ENCODE results near the gene TPBGL. TPM values are rescaled to one million over a fixed set of nuclear protein-coding genes. Genes with fewer than 3 reads are reported as not detected.

Gene TPBGL, protein sequence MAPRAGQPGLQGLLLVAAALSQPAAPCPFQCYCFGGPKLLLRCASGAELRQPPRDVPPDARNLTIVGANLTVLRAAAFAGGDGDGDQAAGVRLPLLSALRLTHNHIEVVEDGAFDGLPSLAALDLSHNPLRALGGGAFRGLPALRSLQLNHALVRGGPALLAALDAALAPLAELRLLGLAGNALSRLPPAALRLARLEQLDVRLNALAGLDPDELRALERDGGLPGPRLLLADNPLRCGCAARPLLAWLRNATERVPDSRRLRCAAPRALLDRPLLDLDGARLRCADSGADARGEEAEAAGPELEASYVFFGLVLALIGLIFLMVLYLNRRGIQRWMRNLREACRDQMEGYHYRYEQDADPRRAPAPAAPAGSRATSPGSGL
- total RNA-seq = not detected in 2 replicates

DNA sequence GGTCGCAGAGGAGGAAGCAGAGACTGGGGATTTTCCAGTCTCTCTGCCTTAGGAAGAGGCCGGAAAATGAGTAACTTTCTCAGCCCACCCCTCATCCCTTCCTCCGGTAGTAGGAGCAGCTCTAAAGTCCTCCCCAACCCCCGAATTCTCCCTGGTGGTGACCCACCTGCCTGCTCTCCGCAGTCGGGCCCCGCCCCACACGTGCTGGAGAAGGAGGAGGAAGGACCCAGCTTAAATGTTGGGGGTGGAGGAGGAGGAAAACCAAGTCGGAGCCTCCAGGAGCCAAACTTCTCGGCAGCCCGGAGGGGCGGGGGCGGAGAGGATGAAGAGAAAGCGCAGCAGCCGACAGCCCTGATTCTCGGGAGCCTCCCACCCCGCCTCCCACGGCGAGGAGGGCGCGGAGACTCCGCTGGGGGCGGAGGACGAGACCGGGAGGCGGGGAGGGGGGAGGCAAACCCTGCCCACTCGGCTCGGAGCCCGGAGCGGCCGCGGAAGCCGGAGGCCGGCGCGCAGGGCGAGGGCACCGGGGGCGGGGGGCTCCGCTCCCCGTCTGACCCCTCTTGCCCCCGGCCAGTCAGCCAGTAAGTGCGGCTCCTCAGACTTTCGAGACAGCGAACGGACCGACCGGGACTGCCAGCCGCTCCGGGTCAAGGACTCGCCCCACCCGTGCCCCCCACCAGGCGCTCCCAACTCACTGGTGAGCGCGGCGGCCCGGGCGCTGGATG lies at the start of gene TPBGL:
Gene TPBGL, plus strand, starts transcription at position 464 of the 725 bp plus-strand sequence. CDS start 276 bp downstream, outside the sequence.
- DNase-seq (ENCODE audit: low read depth in 2 of 2) = no peak

DNA sequence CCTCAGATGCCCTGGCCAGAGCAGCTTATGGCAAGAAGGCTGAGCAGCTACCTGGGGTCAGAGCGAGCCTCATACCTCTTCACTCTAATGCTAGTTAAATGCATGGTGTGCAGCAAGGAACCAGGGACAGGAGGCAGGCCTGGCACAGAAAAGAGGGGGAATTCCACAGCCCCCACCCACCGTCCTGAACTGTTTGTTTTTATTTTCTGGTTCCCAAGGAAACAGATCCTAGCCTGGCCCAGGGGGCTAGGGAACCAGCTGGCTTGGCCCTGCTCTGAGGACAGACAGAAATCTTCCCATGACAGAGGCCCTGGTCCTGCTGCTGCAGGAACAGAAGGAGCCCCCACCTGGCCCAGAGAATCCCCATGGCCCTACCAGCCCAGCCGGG lies 49.2 kb upstream of the TPBGL start:
- DNase-seq (ENCODE audit: low read depth in 2 of 2) = peak; percentile 24 to 74

DNA sequence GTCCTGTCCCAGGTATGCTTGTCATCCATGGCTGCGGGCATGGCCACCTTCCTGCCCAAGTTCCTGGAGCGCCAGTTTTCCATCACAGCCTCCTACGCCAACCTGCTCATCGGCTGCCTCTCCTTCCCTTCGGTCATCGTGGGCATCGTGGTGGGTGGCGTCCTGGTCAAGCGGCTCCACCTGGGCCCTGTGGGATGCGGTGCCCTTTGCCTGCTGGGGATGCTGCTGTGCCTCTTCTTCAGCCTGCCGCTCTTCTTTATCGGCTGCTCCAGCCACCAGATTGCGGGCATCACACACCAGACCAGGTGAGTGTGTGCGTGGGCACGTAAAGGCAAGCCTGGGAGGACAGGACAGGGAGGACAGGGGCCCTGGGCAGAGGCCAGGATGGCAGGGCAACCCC lies 47.3 kb upstream of the TPBGL start:
- DNase-seq (ENCODE audit: low read depth in 2 of 2) = no peak

DNA sequence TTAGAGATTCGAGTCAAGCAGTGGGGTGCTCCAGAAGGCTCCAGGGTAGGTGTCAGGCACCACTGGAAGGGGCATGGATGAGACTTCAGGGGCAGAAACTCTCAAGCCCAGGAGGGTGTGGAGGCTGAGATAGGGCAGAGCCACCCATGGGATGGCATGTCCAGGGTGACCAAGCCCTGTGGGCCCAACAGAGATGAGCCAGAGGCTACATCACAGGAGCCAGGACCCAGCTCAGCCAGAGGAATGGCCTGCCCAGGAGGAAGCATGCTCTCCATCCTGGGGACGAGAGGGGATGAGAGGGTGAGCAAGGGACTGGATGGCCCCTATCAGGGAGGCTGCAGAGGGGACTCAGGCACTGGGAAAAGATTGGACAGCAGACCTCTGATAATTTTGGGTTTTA lies 46.9 kb upstream of the TPBGL start:
- DNase-seq (ENCODE audit: low read depth in 2 of 2) = no peak

DNA sequence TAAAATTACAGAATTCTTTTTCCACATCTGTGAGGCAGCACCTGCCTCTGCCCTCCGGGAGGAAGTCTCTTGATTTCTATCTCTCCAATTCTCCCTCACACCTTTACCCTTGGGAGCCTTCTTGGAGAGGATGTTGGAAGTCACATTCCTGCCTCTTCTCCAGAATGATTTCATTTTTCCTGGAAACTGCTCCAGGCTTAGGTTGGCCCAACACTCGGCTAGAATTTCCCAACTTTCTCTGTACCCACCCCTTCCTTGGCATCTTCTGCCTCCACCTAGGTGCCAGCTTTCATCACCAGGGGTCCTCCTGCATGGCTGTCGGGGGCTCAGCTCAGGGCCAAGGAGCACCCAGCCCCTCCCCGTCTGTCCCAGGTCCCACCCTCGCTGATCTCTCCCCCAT lies 46.4 kb upstream of the TPBGL start:
- DNase-seq (ENCODE audit: low read depth in 2 of 2) = no peak

DNA sequence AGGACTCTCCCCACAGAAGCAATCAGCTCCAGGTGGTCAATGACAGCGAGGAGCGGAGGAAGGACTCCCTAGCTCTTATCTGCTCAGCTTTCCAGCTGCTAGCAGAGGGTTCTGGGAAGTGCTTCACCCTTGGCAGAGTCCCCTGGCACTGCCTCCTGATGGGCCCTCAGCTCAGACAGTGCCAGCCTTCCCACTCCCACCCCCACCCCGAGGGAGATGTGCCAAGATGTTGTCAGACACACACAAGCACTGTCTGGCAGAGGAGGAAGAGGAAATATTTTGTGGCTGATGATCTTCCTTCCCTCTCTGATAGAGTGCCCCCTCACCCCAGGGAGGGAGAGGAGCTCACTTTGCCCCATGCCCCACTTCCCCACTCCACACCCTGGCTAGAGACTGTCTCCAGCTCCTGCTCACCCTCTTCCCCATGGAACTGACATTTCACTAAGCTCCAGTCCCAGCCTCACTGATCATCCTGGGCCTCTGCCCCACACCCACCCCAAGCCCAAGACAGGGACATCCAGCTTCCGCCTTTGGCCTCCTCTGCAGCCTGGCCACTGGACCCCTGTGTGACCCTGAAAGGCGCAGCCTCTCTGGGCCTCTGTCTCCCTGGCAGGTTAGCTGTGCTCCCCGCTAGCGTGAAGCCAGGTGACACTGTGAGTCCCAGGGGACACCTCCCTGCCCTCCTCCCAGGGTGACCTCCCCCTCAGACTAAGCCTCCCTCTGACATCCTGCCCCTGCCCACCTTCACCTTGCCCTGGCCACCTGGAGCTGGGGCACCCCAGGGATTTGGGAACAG lies 45.2 kb upstream of the TPBGL start:
- peak in 1 of 2 donors; percentile 12 for DNase-seq (ENCODE audit: low read depth in 2 of 2)

DNA sequence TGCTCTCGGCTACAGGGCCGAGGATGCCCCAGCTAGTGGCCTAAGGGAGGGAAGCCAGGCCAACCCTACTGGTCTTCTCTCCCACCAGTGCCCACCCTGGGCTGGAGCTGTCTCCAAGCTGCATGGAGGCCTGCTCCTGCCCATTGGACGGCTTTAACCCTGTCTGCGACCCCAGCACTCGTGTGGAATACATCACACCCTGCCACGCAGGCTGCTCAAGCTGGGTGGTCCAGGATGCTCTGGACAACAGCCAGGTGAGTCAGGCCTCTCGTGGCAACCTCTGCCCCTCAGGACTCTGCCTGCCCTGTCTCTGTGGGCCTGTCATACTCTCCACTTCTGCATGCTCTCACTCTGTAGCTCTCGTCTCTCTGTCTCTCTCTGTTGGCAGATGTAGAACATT lies 44.1 kb upstream of the TPBGL start:
- DNase-seq (ENCODE audit: low read depth in 2 of 2) = peak; percentile 28 to 40

DNA sequence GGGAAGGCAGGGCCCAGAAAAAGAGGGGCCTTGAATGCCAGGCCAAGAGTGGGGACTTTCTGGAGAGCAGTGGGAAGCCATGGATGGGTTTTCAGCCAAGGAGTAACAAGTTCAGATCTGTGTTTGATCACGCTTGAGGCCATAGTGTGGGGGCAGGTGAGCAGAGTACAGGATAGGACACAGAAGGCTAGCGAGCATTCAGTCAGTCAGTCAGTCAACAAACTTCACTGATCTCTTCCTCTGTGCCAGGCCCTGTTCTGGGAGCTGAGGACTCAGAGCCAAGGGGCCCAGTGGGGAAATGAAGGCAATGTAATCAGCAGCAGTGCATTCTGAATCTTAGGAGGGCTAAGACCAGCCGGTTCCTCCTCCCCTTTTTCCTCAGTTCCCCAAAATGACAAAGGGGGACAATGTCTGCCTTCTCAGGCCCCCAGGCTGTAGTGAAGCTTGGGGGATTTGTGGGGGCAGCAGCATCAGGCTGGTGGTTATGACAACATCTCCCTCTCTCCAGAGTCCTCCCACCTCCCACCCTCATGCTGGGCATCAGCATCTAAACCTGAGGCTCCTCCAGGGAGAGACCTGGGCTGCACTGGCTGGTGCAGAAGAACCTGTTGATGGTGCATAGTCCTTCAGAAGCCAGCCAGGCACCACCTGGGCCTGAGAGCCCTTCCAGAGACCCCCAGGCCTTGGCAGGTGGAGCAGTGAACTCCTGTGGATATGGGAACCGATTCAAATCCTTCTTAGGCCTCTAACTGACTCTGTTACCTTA lies 42.9 kb upstream of the TPBGL start:
- DNase-seq (ENCODE audit: low read depth in 2 of 2) = no peak

DNA sequence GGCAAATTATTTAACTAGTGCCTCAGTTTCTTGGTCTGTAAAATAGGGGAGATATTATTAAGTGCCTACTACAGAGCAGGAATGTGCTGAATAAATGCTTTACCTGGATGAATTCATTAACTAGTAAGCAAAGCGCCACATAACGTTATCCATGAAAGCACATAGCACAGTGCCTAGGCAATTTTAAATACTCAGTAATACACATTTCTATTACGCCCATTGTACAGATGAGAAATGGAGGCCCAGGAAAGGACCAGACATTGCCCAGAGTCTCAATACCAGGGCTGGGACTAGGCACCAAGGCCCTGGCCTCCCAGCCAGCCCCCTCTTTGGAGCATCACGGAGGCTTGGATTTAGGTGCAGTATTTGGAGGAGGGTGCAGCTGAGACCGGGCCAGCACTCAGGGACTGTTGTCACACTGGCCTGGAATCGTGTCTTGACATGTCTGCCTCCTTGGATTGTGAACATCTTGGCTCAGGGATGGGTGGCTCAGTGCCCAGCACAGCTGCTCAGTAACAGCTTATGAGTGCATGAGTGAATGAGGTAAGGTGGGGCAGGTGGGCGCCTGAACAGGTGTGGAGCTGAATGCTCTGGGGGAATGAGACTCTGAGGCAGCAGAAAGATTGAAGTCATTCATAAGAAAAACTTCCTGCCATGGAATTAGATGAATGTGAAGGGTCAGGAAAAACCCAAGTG lies 42.1 kb upstream of the TPBGL start:
- DNase-seq (ENCODE audit: low read depth in 2 of 2) = no peak

DNA sequence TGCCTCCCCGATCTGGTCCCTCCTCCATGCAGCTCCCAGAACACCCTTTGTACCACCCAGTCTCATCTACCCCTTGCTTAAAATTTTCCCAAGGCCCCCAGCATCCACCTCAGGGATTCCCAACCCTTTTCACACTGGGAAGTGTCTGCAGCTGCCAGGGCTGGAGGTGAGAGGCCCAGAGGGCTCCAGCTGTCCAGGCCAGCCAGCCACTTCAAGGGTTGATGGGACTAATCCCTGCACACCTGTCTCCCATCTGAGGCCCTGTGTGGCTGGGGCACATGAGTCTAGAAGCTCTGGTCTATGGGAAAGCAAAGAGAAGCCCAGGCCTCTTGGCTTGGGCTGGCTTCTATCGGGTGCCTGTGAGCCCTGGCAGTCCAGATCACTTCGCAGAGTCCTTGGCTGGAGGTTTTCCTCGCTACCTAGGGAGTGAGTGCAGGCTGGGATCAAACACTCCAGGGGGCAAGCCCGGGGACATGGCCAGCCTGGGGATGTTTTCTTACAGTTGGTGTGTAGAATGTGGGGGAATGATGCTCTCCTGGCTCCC lies 41.1 kb upstream of the TPBGL start:
- DNase-seq (ENCODE audit: low read depth in 2 of 2) = no peak

DNA sequence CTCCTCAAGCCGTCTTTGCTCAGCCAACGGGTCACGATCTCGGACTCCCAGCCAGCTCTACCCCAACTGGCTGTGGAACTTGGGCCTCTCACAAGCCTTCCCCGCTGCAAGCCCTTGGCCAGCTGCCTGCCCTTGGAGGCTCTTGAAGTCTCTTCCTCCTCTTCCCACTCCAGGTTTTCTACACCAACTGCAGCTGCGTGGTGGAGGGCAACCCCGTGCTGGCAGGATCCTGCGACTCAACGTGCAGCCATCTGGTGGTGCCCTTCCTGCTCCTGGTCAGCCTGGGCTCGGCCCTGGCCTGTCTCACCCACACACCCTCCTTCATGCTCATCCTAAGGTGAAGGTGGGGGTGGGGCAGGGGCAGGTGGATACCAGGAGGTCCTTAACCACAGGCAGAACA lies 40.5 kb upstream of the TPBGL start:
- no peak for DNase-seq (ENCODE audit: low read depth in 2 of 2)

DNA sequence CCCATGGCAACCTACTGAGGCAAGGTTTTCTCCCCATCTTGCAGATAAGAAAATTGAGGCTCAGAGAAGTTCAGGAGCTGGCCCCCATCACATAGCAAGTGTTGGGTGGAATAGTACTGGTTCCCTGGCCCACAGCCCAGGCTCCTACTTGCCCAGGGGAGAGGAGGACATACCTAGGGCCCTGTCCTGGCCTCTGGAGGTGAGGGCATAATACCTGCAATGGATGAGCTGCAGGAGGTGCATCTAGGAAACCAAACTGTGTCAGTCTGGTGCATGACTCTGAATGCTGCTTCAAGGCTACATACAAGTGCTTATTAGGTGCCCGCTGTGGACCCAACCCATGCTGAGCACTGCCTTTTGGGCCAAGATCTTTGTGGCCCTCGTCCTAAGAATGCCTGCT lies 40.0 kb upstream of the TPBGL start:
- DNase-seq (ENCODE audit: low read depth in 2 of 2) = no peak

DNA sequence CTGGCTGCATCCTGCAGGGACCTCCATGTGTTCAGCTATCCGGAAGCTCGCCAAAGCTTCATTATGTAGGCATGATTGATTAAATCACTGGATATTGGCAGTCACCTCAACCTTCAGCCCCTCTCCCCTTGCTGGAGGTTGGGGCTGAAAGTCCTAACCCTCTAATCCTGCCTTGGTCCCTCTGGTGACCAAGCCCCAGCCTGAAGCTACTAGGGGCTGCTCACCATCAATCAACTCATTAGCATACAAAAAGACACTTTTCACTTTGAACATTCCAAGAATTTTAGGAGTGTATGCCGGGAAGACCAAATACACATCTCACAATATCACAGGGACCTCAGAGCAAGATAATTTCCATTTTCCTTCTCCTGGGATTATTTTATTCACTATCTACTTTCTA lies 38.8 kb upstream of the TPBGL start:
- DNase-seq (ENCODE audit: low read depth in 2 of 2) = no peak

DNA sequence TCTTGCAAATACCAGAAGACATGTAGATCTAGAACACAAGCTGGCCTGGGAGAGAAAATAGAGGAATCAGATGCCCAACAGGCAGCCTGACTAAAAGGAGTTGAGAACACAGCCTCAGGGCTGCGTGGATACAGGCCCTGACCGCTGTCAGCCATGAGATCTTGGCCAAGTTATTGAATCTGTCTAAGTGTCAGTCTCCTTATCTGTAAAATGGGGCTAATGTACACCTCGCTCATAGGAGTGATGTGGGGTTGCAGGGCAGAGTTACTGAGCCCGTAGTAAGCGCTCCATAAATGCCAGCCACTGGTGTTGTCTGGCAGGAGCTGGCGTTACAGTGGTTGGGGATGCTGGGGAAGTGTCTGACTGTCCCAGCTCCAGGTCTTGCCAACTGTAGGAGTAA lies 38.4 kb upstream of the TPBGL start:
- DNase-seq (ENCODE audit: low read depth in 2 of 2) = no peak

DNA sequence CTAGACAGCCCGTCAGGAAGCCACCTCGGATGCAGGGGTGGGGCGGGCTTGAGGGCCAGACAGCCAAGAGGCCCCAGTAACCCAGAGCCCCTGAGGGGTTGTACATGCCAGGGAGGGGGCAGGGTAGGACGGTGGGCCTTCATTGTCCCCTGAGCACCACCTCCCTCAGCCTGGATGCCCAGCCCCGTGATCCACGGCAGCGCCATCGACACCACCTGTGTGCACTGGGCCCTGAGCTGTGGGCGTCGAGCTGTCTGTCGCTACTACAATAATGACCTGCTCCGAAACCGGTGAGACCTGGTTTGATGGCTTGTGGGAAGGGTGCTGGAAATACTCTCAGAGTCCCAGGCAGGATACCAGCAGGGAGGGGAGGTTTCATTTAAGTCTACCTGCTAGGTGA lies 37.4 kb upstream of the TPBGL start:
- DNase-seq (ENCODE audit: low read depth in 2 of 2) = no peak

DNA sequence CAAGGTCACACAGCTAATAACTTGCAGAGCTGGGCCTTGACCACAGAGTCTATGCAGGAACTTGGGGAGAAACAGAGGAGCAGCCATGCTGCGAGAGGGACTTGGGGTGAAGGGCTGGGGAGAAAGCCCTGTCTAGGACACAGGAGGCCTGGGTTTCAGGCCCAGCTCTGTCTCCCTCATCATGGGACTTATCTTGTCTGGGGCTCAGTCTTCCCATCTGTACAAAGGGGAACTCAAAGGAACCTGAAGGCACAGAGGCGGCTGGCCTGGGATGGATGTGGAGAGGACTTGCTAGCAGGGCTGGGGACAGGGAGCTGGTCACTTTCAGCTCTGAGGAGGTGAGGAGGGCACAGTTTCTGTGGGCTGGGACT lies 36.9 kb upstream of the TPBGL start:
- no peak for DNase-seq (ENCODE audit: low read depth in 2 of 2)

DNA sequence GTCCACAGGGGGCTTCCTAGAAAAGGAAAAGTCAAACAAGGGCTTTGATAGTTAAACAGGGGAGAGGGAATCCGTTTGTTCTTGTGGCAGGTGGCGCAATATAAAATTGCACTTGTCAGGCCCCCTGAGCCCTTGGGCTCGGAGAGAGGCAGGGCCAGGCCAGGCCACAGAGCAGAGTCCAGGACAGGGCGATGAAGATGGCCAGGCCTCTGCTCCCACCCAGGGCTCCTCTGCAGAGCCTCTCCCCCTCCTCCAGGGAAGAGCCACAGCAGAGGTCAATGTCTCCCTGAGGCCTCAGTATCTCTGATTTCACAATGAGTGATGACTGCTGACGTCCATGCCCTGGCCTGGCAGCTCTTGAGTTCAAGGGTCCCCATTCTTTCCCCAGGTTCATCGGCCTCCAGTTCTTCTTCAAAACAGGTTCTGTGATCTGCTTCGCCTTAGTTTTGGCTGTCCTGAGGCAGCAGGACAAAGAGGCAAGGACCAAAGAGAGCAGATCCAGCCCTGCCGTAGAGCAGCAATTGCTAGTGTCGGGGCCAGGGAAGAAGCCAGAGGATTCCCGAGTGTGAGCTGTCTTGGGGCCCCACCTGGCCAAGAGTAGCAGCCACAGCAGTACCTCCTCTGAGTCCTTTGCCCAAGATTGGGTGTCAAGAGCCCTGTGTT lies 36.4 kb upstream of the TPBGL start:
- no peak for DNase-seq (ENCODE audit: low read depth in 2 of 2)

DNA sequence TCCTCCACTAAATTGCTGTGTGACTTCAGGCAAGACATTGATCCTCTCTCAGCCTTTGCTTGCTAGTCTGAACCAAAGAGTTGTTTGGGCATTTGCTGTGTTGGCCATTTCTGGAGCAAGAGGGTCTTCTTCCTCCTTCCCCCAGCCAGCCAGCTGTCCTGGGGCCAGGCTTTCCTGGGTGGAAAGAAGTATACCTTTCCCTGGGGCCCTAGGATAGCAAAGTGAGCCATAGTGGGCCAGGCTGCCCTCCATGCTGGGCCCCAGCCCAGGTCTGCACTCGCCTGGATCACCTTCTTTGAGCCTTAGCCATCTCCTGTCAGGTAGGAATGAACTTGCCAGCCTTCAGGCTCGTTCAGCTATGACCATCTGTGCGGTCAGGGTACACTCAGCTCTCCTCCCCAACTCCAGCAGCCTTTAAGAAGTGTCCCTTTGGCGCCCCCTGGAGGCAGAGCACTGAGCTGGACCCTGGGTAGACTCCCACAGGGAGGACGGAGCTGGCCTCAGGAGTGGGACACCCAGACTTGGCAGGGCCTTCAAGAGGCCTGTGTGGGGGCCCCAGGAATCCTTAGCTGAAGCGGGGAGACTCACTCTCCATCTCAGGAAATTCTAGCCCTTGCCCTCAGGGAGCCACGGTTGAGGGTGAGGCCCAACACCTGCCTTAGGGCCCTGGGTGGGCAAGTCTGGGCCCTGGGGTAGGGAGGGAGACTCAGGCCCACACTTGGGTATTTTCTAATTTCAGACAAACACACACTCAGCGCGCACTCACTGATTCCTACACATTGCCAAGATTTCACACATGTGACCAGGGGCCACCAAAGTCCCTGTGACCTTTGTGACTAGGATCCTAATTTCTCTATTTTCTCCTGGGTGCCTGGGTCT lies 35.6 kb upstream of the TPBGL start:
- peak; percentile 82 to 88 for DNase-seq (ENCODE audit: low read depth in 2 of 2)

DNA sequence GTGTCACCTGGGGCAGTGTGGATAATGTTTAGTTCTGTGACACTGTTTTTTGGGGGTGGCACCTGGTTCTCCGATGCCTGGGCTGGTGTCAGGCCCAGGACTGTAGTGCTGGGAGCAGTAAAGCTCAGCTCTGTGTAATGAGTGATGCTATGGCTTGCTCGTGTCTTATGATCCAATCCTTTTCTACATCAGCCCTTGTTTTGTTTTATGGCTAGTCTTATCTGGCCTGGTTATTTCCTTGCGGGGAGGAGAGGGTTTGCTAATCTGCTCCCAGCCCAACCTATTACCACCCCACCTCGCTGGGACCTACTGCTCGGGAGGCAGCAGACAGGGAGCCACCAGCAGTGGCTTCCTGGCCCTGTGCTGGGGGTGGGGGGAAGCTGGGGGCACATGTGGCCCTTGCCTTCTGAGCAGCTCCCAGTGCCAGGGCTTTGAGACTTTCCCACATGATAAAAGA lies 35.0 kb upstream of the TPBGL start:
- DNase-seq (ENCODE audit: low read depth in 2 of 2) = no peak

Measured in lung microvascular endothelial cell (primary cell).